Myocyte (in vitro differentiated cells): ENCODE results near the gene NOX5. TPM values are rescaled to one million over a fixed set of nuclear protein-coding genes. Genes with fewer than 3 reads are reported as not detected.
"Not testable (repeated sequence)": the region's sequence is repeated elsewhere in the genome, so short reads cannot be mapped to it uniquely, and the experiment has no call there.

Source experiments
- DNase-seq: peaks from one replicate; pipeline ENCODE4 v3.0.0-alpha.2; 2012; ENCODE audit warnings: low read depth
- total RNA-seq: library from RNA; depleted of rRNA; stranded (reverse); fragments of >200 nt; gene quantifications from 2 replicates; pipeline ENCODE4 v1.2.3, GENCODE V29; 2014

NOX5 gene
- total RNA-seq, 1 donor from 2014 or later, result 1.1 TPM

- no peak for DNase-seq
These were observed 40.8 kb downstream of the NOX5 start for GRCh38 chr15:69055251-69055650.

- DNase-seq, result no peak
These were observed 41.9 kb downstream of the NOX5 start for GRCh38 chr15:69056365-69056764.

DNA sequence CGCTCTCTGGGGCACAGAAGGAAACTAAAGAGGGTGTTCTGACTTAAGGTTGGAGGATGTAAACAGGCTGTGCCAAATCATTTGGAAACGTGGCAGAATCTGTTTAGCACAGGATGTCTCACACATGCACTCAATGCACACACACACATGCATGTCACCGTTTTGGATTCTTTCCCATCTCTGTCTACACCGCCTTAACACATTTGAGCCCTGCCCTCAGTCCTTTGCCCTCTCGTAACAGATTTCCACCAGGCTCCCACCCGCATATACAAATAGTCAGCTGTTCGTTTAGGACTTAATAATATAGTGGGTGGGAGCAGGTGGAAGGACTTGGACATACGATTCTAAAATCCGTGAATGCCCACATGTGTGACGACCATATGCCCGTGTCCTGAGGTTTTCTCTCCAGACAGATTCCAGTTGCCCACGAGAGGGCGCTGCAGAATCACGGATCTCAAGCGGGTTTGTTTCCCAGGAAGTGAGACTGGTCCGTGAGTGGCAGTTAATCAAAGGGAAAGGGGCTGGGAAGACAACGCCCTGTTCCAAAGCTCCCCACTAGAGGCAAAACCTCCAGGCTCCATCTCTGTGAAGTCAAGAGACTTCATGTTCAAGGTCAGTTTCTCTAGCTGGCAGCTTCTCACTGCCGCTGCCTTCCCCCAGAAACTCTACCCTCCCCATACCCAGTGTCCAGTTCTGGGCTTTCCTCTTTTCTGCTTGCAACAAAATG lies 44.5 kb downstream of the NOX5 start:
- peak; percentile 92 for DNase-seq

GRCh38 chr15:69059557-69059943 lies 45.1 kb downstream of the NOX5 start:
- no peak for DNase-seq

- peak; percentile 77 for DNase-seq
These were observed 45.6 kb downstream of the NOX5 start for GRCh38 chr15:69060041-69060481.

DNA sequence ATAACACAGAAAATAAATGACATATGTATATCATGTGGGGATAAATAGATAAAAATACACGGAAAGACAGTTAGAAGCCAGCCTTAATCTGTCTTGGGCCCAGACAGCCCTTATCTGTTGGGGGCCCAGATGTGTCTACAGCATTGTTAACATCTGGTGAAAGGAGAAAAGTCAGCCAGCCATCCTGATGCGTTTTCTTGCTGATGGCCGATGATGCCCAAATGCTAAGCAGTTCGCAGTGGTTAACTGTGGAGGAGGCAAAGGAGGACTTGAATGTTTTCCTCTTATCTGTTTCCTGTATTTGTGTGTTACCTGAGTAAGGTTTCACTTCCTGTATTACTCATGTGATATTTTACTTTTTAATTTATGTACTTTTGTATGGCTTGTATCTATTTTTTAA lies 46.2 kb downstream of the NOX5 start:
- DNase-seq, result no peak

GRCh38 chr15:69061414-69061842 lies 46.9 kb downstream of the NOX5 start:
- no peak for DNase-seq

DNA sequence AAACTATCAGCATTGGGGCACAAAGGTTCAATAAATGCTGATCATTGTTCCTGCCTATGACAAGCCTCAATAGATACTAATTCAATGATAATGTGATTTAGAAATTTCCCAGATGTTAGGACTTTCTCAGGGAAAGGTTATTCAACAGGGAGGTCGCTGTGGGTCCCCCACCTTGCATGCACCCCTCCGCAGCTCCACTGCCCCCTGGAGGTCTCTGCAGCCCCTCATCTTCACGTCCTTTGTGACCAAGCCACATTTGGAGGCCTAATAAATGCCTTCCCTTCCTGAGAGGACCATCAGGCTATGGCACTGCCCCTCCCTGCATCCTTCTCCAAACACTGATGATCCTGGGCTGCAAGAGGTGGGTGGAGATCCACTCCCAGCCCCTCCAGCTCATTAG lies 50.2 kb downstream of the NOX5 start:
- DNase-seq, result no peak

DNA sequence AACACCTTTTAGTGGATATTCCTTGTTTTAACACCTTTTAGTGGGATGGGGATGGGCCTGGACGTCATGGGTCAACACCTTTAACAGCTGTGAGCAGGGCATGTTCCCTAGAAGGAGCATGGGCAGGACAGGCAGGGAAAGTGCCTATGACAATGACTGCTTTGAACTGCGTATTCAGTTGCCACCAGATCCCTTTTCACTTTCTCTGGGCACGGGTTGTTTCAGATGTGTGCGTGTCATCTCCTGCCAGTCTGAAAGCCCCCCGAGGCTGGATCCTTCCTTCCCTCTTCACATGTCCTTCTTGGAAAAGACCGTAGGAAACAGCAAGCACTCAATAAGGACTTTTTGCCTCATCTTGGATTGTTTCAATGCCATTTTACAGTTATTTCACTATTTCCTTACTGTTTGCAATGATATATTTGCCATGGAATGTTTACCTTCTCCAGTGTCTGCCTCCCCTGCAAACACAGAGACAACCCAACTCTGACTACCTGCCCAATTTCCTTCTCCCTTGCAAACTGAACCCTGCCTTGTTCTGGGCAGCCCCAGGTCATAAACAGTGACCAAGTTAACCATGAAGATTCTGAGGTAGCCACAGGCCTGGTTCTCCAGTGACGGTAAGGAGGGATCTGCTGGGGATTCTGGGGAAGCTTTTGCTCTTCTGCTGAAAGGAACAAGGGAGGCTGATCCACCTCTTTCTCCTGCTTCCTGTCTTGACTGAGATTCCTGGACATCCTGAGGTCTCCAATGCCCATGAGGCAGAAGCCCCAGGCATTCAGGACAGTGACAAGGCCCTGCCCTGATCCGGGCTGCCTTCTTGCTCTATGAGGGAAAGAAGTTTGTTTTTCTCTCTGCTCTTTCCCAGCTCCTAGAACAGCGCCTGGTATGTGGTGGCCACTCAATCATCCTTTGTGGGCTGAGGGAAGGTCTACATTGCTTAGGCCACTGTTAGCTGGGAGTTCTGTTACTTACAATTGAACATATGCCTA lies 51.8 kb downstream of the NOX5 start:
- no peak for DNase-seq

- no peak for DNase-seq
These were observed 52.8 kb downstream of the NOX5 start for GRCh38 chr15:69067296-69067695.

DNA sequence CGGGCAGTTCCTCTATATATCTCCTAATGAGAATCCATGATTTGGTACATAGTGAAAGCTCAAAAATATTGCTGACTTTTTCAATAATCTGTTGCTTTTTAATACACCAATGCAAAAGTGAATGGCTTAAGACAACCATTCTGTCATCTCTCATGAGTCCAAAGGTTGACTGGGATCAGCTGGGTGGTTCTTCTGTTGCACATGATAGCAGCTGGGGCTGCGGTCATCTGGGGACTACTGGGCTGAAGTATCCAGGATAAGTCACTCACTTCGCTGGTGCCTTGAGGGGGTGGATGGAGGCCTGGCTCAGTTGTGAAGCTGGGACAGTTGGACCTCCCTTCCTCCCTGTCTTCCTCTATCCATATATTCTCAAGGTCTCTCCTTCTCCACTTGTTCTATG lies 53.7 kb downstream of the NOX5 start:
- no peak for DNase-seq

GRCh38 chr15:69069290-69069689 lies 54.8 kb downstream of the NOX5 start:
- not testable (repeated sequence) for DNase-seq

DNA sequence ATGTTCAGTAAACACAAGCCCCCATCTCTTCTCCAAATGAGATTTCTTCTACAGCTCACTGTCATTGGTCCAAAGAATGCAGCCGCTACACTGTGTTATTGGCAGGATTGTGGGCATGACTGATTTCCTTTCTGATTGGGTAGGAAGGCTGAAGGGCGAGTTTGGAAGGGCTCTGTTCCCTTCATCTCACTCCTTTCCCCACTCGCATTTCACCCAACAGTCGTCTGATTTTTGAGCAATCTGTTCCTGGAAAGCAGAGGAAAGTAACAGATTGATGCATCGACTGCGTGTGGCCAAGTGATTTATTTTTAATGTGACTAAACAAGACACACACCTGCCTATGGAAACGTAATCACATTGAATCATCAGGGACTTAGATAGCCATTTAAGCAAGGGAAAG lies 55.5 kb downstream of the NOX5 start:
- no peak for DNase-seq

DNA sequence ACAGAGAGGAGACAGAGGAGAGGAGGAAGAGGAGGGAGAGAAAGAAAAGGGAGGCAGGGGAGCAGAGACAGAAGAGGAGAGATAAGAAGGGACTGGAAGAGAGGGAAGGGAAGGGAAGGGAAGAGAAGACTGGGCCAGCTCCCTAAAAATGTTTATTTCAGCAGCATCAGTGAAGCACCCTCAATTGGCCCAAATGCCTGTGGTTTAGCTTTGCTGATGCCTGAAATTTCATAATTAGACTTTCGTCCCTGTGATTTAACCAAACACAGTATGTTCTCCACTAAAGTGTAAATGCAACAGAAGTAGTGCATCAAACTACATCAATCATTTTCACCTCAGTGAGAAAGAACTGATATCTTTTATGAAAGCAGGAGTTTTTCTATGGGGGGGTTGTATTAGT lies 55.9 kb downstream of the NOX5 start:
- no peak for DNase-seq

DNA sequence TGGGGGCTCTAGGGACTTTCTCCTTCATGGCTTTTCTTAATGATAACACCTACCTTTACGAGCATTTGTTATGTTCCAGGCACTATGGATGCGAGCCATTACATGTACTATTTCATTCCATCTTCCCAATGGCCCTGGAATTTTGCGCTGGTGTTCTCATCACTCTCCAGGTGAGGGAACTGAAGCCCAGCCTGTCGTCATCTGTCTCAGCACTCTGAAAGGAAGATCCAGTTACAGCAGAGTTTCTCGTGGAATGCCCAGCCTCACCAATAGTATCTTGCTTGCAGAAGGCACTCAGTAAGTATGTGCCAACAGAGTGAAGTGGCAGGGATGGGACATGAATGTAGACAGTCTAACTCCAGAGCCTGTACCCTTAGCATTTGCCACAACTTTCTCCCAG lies 56.8 kb downstream of the NOX5 start:
- no peak for DNase-seq

- DNase-seq, result no peak
These were observed 58.4 kb downstream of the NOX5 start for GRCh38 chr15:69072906-69073305.

GRCh38 chr15:69074001-69074842 lies 59.7 kb downstream of the NOX5 start:
- peak; percentile 70 for DNase-seq

DNA sequence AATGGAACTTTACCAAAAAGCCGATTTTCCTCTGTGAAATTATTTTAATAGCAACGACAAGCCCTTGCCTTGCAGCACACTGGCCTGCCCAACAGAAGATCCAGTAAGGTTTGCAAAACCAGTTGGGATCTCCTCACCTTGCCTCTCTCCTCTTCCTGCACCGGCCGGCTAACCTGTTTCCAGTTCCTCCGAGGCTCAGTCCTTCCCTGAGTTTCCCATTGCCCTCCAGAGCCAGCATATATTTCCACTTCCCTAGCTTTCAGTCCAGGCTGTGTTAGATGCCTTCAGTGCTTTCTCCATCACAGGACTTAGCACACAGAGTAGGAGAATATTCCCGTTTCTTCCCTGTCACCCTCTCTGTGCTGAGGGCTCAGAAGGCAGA lies 60.3 kb downstream of the NOX5 start:
- no peak for DNase-seq

GRCh38 chr15:69075440-69075839 lies 60.9 kb downstream of the NOX5 start:
- DNase-seq, result no peak

DNA sequence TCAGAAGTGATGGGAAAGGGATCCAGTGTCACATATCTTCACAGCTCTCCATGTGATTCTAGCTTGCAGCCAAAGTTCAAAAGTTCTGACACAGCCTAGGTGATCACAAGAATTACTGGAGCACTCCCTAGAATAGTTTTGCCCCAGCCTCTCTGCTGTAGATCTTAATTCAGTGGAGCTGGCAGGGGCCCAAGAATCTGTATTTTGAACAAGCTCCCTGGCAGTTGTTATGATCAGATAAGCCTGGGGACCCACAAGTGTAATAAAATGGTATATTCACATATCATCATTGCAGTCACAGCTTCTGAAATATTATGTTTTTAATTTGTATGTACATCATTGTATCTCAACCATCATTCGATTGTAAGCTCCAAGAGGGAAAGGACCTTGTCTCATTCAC lies 62.3 kb downstream of the NOX5 start:
- DNase-seq, result no peak

DNA sequence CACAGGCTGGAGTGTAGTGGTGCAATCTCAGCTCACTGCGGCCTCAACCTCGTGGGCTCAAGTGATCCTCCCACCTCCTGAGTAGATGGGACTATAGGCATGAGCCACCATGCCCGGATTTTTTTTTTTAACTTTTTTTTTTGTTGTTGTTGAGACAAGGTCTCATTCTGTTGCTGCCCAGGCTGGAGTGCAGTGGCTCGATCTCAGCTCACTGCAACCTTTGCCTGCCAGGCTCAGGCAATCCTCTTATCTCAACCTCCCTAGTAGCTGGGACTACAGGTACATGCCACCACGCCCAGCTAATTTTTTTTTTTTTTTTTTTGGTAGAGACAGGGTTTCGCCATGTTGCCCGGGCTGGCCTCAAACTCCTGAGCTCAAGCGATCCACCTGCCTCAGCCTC lies 64.1 kb downstream of the NOX5 start:
- no peak for DNase-seq
